ENCODE results near the gene EDN2.

The EDN2 gene

DNA sequence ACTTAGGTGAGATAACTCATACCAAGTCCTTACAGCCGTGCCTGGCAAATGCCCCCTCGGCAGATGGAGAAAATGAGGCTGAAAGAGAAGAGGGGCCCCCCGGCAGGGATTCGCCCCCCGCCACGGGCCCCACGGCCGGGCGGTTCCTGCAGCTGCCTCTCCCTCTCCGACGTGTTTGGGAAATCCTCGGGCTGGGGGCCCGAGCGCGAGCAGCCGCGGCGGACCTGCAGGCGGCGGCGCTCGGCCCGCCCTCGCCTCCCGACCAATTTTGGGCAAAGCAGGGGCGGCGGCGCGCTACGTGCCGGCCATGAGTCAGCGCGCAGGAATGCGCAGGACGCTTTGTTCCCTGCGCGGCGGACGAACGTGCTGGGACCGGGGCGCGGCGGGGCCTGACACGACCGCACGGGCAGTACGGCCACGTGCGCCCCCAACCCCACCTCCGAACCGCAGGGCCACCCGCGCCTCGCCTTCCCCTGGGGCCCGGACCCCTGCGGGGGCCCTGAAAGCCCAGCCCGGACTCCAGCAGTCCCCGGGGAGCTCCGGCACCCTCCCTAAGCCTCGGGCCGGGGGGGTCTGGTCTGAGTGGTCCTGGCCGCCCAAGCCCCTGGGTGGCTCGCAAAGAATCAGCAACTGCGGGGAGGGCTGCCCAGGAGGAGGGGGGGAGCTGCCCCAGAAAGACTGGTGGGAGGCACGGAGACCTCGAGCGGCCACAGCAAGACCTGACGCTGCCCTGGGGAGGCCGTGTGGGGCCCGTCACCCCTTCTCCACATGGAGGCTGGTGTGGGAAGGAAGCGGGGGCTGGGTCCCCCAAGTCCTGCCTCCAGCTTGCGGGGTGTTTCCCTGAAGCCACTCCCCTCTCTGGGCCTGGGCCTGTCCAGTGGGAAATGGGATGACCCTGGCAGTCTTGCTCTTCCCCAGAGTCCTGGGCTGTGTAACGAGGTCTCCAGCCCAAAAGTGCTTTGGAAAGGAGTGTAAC is 11.9 kb upstream of the EDN2 start:
- TF ChIP-seq, protein P1, sequence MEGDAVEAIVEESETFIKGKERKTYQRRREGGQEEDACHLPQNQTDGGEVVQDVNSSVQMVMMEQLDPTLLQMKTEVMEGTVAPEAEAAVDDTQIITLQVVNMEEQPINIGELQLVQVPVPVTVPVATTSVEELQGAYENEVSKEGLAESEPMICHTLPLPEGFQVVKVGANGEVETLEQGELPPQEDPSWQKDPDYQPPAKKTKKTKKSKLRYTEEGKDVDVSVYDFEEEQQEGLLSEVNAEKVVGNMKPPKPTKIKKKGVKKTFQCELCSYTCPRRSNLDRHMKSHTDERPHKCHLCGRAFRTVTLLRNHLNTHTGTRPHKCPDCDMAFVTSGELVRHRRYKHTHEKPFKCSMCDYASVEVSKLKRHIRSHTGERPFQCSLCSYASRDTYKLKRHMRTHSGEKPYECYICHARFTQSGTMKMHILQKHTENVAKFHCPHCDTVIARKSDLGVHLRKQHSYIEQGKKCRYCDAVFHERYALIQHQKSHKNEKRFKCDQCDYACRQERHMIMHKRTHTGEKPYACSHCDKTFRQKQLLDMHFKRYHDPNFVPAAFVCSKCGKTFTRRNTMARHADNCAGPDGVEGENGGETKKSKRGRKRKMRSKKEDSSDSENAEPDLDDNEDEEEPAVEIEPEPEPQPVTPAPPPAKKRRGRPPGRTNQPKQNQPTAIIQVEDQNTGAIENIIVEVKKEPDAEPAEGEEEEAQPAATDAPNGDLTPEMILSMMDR (IDR thresholded peaks at IDR 0.05; ENCODE audit: low read depth, low read length): no peak
- Histone ChIP-seq H3K9me3 (ENCODE audit: severe bottlenecking) (no peaks in the 10 kb centered on the region), H3K27ac (no peak overlapping the region), H3K36me3 (no peaks in the 10 kb centered on the region), H3K27me3 (ENCODE audit: insufficient read depth, low read depth, severe bottlenecking) (no peaks in the 10 kb centered on the region), H3K4me3 (ENCODE audit: low read depth, low read length) (no peak overlapping the region)
- no peak for DNase-seq

DNA sequence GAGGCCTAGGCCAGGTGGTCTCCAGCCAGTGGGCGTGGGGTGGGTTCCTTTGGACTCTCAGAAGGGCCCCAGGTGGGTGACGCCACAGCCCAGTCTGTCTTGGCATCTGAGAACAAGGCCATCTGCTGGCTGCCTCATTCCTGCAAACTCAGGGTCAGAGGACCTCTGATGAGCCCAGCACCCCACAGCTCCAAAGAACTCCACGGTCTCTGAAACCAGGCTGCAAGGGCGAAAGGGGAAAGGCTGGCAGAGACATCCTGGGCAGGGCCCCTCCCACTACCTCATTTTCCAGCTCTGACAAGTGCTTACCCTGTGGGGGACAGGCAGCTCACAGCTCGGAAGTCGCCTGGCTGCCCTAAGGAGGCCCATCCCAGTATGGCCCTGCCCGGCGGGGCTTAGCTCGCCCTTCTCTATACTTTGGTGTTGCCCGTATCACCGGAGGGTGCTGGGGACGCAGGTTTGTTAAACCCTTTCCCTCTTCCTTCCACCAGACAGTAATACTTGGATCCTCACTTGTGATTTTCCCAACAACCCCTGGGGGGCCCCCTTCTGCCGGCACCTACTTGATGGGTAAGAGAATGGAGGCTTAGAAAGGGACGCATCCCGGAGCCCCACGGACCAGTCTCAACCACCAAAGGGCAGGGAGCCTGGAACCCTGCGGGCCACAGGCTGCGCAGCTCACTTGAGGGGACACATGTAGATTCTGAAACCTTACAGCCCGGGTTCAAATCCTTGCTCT is 10.9 kb upstream of the EDN2 start:
- TF ChIP-seq, protein P1 (IDR thresholded peaks at IDR 0.05; ENCODE audit: low read depth, low read length): peak; percentile 44
- no peaks in the 10 kb centered on the region for H3K36me3 ChIP-seq
- H3K27me3 ChIP-seq (ENCODE audit: insufficient read depth, low read depth, severe bottlenecking): no peaks in the 10 kb centered on the region
- no peak overlapping the region for H3K27ac ChIP-seq
- no peaks in the 10 kb centered on the region for H3K9me3 ChIP-seq (ENCODE audit: severe bottlenecking)
- H3K4me3 ChIP-seq (ENCODE audit: low read depth, low read length): no peak overlapping the region
- no peak for DNase-seq

DNA sequence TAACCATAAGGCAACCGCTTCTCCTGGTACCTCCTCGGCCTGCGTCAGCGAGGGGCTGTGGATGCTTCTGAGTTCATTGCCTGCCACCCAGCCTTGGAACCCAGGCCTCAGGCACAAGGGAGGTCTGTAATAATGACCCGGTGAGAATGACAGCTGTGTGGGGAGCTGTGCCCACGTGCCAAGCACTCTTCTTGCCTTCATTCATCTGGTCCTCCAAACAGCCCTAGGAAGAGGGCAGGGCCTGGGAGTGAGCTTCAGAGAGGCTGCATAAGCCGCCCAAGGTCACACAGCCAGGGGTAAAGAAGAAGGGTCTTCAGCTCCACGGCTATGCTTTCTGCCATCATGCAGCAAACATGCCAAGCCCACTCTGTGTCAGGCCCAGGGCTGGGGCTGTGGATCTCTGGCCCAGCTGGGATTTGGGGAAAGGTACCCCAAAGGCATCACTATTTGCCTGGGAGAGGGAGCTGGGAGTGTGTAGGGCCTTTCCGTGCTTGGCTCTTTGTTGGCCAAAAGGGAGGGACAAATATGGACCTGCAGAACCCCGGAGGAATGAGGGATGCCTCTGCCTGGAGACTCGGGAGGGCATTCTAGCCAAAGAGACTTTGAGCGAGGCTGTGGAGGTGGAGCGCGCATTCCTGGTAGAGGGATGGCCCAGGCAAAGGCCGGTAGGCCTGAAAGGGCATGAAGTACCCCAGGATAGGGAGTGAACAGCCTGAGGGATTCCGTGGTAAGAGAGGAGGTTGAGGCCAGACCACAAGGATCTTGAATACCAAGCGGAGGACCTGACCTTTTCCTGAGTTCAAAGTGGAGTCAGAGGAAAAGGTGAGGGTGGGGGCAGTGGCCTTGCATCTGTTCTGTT is 10.1 kb upstream of the EDN2 start:
- H3K36me3 ChIP-seq: no peaks in the 10 kb centered on the region
- H3K9me3 ChIP-seq (ENCODE audit: severe bottlenecking): no peaks in the 10 kb centered on the region
- TF ChIP-seq, protein P1 (IDR thresholded peaks at IDR 0.05; ENCODE audit: low read depth, low read length): no peak
- no peak overlapping the region for H3K27ac ChIP-seq
- H3K4me3 ChIP-seq (ENCODE audit: low read depth, low read length): no peak overlapping the region
- H3K27me3 ChIP-seq (ENCODE audit: insufficient read depth, low read depth, severe bottlenecking): no peaks in the 10 kb centered on the region
- no peak for DNase-seq

DNA sequence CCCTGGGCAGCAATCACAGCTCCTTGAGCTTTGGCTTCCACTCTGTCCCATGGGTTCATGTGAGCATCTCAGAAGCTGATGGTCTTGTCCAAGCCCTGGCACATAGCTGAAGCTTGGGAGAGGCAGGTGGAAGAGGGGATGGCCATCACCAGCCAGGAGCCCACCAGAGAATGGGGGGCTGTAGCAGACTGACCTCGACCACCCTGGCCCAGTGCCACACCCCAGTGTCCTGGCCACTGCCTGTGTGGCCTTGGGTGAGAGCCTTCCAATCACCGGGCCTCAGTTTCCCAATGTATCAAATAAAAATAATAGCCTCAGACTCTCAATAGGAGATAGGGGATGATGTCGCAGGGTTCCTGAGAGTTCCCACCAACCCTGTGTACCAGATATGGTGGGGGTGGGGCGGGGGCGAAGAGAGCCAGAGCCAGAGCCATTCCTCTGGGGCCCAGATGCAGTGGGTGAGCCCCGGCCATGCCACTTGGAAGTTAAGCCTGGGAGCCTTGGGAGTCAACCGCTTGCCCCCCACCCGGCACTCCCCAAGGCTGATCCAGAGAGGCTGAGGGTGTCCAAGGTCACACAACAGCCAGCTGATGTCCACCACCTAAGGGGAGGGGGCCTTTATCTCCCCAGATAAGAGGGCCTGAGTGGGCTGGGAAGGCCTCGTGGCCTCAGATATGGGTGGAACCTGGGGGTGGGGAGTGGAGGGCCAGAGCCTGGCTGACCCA is 9.3 kb upstream of the EDN2 start:
- no peak overlapping the region for H3K4me3 ChIP-seq (ENCODE audit: low read depth, low read length)
- DNase-seq: no peak
- H3K27ac ChIP-seq: no peak overlapping the region

More for the DNA sequence above, 9.3 kb upstream of the EDN2 start:
- TF ChIP-seq, protein P1 (IDR thresholded peaks at IDR 0.05; ENCODE audit: low read depth, low read length): no peak
- H3K27me3 ChIP-seq (ENCODE audit: insufficient read depth, low read depth, severe bottlenecking): no peaks in the 10 kb centered on the region
- H3K9me3 ChIP-seq (ENCODE audit: severe bottlenecking): no peaks in the 10 kb centered on the region
- H3K36me3 ChIP-seq: no peaks in the 10 kb centered on the region

All from WERI-Rb-1 (cell line).